DMS79 (cell line): ENCODE data around the gene ATOH8.
"Not testable (repeated sequence)": the region's sequence is repeated elsewhere in the genome, so short reads cannot be mapped to it uniquely, and the experiment has no call there.

Experiments
- DNase-seq: peaks from one replicate; lab custom pipeline; 2025; lab: John Stamatoyannopoulos, UW

ATOH8 gene

GRCh38 chr2:85828725-85829124 lies 74.9 kb downstream of the ATOH8 start:
- no peak for DNase-seq

GRCh38 chr2:85829394-85829793 lies 75.6 kb downstream of the ATOH8 start:
- not testable (repeated sequence) for DNase-seq

GRCh38 chr2:85830645-85831044 lies 76.9 kb downstream of the ATOH8 start:
- no peak for DNase-seq

GRCh38 chr2:85831735-85832134 lies 77.9 kb downstream of the ATOH8 start:
- DNase-seq, result no peak

GRCh38 chr2:85834466-85834865 lies 80.7 kb downstream of the ATOH8 start:
- no peak for DNase-seq
